ENCODE data around the gene GLB1L3.

GRCh38 chr11:134270250-134270714, 5.9 kb upstream of the GLB1L3 start:
- no peak for TF ChIP-seq GABPA (IDR thresholded peaks at IDR 0.05; ENCODE audit: low read depth)
- TF ChIP-seq CTCF (IDR thresholded peaks at IDR 0.05; ENCODE audit: insufficient read depth, low read length), result no peak
- TF ChIP-seq POLR2AphosphoS5 (IDR thresholded peaks at IDR 0.05; ENCODE audit: low read depth), result no peak

Measured in HL-60 (cell line).